HG02884 (cell line): Measurements from ENCODE around the gene ADK.

Experiments
- ATAC-seq: cut with Tn5 transposase; IDR thresholded peaks from one replicate; pipeline ENCODE4 v1.9.1; 2021; ENCODE audit warnings: mild to moderate bottlenecking, moderate library complexity; ENCODE audit not compliant: unreplicated experiment

Gene ADK

GRCh38 chr10:74643596-74643975 is 492.6 kb downstream of the ADK start:
- ATAC-seq, result no peak

- no peak for ATAC-seq
Measured at GRCh38 chr10:74644738-74645137, 493.7 kb downstream of the ADK start.

- no peak for ATAC-seq
Measured at GRCh38 chr10:74645692-74646091, 494.7 kb downstream of the ADK start.

GRCh38 chr10:74650613-74651012 is 499.6 kb downstream of the ADK start:
- no peak for ATAC-seq

GRCh38 chr10:74651565-74651964 is 500.5 kb downstream of the ADK start:
- no peak for ATAC-seq

- ATAC-seq, result no peak
Measured at GRCh38 chr10:74652664-74653063, 501.6 kb downstream of the ADK start.

GRCh38 chr10:74658511-74658910 is 507.5 kb downstream of the ADK start:
- no peak for ATAC-seq

- no peak for ATAC-seq
Measured at GRCh38 chr10:74662635-74663034, 511.6 kb downstream of the ADK start.

GRCh38 chr10:74669210-74669609 is 518.2 kb downstream of the ADK start:
- no peak for ATAC-seq

- ATAC-seq, result no peak
Measured at GRCh38 chr10:74671716-74672115, 520.7 kb downstream of the ADK start.

- ATAC-seq, result no peak
Measured at GRCh38 chr10:74672430-74673165, 521.6 kb downstream of the ADK start.

GRCh38 chr10:74674927-74675326 is 523.9 kb downstream of the ADK start:
- no peak for ATAC-seq

GRCh38 chr10:74675484-74675883 is 524.5 kb downstream of the ADK start:
- ATAC-seq, result no peak

- ATAC-seq, result peak; percentile 78
Measured at GRCh38 chr10:74677951-74678350, 526.9 kb downstream of the ADK start.

- no peak for ATAC-seq
Measured at GRCh38 chr10:74681917-74682627, 531.1 kb downstream of the ADK start.

GRCh38 chr10:74683067-74683466 is 532.0 kb downstream of the ADK start:
- ATAC-seq, result no peak

GRCh38 chr10:74683621-74684364 is 532.8 kb downstream of the ADK start:
- ATAC-seq, result no peak

GRCh38 chr10:74684462-74684861 is 533.4 kb downstream of the ADK start:
- no peak for ATAC-seq

GRCh38 chr10:74685564-74685963 is 534.5 kb downstream of the ADK start:
- no peak for ATAC-seq

- ATAC-seq, result no peak
Measured at GRCh38 chr10:74690393-74690792, 539.4 kb downstream of the ADK start.

- ATAC-seq, result no peak
Measured at GRCh38 chr10:74691164-74691563, 540.1 kb downstream of the ADK start.
